ENCODE results near the gene RDH16.
A peak's percentile ranks its signal among the peaks of the same experiment; 100 is the strongest.
"Not testable (repeated sequence)": the region's sequence is repeated elsewhere in the genome, so short reads cannot be mapped to it uniquely, and the experiment has no call there.

The RDH16 gene

DNA sequence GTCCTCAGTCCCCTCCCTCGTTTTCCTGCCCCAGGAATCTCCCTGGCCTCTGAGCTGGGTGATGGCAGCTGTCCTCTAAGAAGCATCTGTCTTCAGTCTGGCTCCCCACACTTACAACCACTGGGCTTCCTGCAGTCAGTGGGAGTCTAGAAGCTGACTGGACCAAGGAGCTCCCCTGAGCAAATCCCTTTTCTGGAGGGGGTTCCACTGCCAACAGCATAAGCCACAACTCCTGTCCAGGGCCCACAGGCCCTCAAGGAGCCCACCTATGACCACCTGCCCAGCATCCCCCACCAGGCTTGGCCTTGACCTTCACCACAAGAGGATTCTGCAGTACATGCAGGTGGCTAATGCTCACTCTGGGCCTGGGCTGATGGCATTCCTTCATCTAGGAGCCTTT is 4.1 kb downstream of the RDH16 start:
- no peak for DNase-seq

DNA sequence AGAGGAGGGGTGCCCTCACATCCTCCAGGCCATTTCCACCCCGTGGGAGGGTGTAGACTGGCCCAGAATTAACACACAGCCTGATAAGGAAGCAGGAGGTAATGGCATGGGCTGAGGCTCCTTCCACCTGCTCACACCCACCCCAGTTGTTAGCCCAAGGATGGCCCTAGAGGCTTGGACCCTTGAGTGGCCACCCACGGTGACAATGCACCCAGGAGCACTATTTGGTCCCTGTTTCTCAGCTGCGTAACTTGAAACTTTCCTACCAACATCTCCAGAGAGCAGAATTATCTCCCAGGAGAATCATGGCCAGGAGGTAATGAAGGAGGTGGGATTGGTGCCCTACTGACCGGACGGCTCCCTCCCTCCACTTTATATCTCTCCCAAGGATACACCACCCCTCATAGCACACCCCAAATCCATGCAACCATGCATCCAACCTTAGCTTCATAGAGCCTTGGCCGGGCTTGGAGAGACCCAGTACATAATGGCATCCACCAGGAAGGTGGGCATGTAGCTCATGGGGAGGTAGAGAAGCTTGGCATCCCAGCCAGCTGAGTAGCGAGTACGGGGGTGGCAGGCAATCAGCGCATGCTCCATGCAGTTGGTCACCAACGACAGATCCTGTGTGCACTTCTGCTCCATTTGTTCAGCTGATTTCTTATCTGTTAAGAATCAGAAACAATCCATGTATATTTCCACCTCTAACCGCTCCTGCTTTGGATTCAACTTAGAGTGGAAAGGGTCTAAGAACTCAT is 5.6 kb downstream of the RDH16 start:
- DNase-seq = no peak

DNA sequence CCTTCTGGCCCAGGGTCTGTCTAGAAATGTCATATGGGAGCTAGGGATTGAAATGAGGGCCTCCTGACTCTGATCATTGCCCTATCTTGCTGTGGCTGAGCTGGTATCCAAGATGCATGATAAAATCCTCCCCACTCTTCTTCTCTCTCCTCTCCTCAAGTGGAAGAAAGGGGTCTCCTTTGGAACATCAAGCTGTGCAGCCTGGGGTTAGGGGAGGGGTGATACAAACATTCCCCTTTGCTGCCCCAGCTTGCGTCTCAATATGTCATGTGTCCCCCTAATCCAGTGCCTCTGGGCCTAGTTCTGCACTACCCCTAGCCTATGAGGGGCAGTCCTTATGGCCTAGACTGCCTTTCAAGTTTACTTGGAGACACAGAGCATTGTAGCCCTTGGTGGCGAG is 8.5 kb downstream of the RDH16 start:
- DNase-seq = no peak

DNA sequence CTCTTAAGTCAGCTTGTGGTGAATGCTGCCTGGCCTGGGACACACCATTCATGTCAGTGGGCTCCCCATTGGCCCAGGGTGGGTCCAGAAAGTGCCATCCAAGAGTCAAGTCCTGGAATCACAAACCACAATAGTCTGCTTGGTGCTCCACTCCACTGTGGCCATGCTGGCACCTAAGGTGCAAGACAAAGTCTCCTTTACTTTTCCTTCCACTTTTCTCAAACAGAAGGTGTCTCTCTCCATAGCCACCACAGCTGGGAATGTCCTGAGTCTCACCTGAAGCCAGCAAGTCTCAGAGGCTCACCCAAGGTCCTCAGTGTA is 9.0 kb downstream of the RDH16 start:
- DNase-seq = no peak

DNA sequence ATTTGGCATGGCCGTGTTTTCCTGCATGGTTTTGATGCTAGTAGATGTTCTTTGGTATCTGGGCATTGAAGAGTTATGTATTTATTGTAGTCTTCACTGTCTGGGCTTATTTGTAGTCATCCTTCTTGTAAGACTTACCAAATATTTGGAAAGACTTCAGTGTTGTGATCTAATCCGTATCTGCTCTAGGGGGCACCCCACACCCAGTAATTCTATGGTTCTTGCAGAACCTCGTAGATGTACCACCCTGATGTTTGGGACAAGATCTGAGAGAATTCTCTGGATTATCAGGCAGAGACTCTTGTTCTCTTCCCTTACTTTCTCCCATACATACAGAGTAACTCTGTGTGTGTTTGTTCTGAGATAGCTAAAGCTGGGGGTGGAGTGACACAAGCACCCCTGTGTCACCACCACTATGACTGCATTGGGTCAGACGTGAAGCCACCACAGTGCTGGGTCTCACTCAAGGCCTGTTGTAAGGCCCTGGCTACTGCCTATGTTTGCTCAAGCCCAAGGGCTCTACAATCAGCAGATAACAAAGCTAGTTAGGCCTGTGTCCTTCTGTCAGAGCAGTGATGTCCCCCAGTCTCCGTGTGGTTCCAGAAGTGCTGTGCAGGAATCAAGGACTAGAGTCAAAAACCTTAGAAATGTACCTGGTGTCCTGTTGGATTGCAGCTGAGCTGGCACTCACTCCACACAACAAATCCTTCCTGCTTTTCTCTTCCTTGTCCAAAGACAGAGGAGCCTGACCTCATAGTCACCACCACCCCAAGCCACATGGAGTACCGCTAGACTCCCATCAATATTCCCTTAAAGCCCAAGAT is 9.6 kb downstream of the RDH16 start:
- no peak for DNase-seq

DNA sequence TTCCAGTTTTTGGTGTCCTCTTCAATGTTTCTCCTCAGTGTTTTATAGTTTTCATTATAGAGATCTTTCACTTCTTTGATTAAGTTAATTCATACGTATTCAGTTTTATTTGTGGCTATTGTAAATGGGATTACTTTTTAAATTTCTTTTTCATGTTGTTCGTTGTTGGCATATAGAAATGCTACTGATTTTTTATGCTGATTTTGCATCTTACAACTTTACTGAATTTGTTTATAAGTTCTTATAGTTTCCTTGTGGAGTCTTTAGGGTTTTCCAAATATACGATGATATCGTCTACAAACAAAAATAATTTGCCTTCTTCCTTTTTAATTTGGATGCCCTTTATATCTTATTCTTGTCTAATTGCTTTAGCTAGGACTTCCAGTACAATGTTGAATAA is 13.5 kb downstream of the RDH16 start:
- no peak for DNase-seq

DNA sequence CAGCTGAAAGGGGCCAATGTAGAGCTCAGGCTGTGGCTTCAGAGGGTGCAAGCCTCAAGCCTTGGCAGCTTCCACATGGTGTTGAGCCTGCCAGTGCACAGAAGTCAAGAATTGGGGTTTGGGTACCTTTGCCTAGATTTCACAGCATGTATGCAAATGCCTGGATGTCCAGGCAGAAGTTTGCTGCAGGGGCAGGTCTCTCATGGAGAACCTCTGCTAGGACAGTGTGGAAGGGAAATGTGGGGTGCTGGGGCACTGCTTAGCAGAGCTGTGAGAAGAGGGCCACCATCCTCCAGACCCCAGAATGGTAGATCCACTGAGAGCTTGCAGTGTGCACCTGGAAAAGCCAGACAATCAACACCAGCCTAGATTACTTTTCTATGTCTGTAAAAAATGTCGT is 14.0 kb downstream of the RDH16 start:
- not testable (repeated sequence) for DNase-seq

DNA sequence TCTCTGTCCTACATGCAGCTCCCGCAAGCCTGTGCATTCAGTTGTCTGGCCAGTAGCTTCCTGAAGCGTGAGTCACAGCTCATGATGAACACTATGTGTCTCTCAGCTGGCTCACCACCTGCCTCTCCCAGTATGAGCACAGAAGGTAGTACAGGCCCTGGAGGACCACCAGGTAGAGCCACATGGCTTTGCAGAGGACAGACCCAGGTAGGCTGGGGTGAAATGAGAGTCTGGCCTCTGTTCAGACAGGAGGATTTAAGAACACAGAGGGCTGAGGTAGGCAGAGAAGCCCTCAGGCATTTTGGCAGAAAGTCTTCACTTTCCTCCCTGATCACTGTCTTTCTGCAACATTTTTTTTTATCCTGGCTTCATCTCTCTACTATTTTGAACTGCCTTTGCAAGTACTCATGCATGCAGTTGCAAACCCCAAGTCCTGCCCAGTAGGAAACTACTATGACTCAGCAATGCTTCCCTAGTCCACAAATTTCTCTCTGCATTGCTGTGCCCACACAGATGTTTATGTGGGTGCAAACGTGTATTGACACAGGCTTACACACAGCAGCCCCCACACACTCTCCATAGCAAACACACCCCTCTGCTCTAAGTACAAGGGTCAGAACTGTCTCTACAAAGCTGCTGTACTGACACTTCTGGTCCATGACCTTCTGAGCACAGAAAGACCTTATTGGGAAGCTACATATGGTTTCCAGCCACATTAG is 15.9 kb downstream of the RDH16 start:
- DNase-seq = no peak

DNA sequence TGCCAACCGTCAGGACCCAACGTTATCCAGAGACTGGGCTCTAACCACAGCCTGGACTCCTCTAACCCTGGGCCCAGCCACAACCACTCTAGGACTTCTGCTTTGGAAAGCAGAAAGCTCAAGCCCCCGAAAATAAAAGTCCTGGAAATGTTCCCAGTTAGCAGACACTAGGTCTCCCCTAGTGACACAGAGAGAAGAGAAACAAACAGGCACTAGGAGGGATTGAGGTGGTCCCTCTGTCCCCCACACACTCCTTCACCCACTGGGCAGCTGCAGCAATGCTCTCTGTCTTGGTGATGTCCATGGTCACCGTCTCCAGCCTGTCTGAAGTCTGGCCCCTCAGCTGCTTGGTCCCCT is 16.5 kb downstream of the RDH16 start:
- DNase-seq = not testable (repeated sequence)

DNA sequence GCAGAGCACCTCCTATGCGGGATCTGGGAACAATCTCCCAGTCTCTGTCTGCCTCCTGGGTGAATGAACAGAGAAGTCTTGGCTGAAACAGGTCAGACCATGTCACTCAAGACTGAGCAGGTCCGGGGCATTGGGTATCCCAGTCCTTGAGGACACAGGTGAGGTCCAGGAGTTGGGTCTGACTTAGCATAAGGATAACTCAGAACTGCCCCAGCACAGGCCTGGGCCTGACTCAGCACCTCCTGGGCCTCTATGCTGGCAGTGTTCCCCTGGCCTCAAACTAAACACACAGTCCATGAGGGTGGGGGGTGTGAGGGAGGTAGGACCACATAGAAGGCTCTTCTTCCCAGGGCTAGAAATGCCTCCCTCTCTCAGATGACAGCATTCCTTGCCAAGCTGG is 21.7 kb downstream of the RDH16 start:
- no peak for DNase-seq

DNA sequence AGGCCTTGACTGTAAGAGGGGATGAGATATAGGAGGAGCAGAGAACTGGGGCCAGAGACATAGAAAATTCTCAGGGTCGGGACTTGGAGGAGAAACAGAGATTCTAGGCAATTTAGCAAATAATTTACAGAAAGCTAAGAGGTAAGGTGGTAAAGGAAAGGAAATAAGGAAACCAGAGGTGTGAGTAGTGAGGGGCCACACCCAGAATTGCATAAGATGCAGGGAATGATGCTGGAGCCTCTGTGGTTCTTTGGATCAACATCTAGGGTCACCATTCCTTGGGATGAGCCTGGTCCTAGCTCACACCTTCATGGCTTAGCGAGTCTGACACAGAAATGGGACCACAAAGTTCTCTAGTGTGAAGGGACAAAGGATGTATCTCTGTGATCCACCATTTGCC is 22.3 kb downstream of the RDH16 start:
- no peak for DNase-seq

DNA sequence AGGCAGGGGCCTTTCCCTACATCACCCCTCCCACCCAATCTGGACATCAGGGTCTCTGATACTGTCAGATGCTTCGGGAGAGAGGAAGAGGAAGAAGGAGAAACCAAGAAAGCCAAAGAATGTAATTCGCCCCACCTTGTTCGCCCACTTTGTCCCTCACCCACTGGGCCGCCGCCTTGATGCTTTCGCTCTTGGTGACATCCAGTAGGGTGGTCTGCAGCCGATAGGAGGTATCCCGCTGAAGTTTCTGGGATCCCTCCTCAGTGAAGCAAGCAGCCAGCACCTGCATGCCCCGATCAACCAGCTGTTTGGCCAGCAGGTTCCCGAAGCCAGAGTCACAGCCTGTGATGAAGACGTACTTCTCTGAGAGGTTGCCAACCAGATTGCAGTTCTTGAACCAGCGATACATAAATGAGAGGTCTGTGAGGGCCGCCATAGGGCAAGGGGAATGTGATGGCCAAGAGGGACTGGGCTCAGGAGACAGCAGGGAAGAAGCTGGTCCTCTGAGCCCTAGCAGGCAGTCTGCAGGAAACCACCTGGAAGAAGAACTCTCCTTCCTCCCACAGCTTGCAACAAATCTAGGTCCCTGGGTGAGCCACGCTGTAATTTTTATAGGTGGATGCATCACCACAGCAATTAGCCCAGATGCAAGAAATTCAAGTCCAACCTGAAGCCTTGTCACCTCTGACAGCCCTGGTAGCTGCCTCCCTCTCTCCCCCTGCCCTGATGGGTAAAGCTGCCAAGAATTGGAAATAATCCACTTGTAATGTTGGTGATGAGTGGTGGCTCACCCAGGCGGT is 23.4 kb downstream of the RDH16 start, which contains the start of gene SDR9C7:
Gene SDR9C7, minus strand, starts transcription at position 583 of the 800 bp plus-strand sequence. Its CDS starts 147 bp downstream, at position 436.
- no peak for DNase-seq

DNA sequence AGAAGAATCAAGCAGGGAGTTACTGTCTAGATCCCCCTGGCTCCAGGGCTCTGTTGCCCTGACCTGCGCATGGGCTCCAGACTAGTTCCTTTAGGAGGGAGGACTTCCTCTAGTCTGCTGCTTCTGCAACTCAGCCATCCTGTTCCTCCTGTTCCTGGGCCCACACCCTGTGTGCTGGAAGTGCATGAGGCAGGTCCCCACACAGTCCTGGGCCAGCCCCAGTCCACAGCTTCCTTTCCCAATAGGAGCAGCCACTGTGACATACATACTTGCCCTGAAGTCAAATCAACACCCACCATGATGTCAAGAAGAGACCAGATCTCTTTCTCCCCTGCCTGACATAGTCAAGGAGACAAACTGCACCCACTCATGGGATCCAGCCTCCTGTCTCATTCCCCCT is 24.5 kb downstream of the RDH16 start:
- DNase-seq = no peak

DNA sequence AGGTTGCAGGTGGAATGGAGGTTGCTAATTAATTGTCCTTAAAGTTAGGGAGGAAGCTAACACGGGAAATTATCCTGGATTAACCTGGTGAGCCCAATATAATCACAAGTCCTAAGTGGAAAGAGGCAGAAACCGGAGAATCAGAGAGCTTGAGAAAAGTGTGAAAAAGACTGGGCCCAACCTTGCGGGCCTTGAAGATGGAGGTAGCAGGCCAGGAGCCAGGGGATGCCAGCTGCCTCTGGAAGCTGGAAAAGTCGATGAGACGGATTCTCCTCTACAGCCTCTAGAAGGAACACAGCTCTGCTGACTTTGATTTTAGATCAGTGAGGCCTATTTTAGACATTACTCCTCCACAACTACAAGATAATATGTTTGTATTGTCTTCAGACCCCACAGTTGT is 25.3 kb downstream of the RDH16 start:
- no peak for DNase-seq

DNA sequence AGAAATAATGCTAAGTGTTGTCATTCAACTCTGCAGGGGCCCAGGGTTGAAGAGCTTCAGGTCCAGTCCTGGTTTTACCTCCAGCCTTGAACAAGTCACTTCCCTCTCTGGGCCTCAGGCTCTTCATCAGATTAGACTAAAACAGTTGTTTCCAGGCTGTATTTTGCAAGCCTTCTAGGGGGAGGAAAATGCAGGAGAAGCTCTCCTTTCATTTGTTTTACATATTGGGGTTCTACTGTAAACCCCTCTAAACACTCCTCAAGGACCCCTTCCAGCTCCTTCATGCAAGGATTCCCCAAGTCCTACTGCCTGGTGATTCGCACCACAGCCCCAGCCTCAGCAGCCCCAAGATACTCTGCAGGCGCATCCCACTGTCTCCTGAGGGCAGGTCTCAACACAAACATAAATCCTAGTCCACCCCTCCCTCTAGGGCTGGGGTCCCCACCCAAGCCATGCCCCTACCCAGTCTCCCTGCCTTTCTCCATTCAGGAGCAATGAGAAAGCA is 25.9 kb downstream of the RDH16 start:
- peak; percentile 42 for DNase-seq

DNA sequence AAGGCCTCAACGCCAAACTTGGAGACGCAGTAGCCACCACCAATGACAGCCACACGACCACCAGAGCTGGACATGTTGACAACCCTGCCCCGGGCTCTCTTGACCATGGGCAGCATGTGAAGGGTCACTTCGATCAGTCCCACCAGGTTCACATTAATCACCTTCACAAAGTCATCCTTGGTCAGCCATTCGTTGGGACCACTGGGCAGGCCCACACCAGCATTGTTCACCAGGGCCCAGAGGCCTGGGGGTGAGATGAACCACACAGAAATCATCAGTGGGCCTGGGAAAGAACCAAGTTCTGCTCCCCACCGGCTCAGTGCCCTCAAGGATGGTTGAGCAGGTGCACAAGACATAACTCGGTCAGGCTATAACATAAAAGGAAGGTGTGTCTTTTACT is 27.2 kb downstream of the RDH16 start:
- no peak for DNase-seq

DNA sequence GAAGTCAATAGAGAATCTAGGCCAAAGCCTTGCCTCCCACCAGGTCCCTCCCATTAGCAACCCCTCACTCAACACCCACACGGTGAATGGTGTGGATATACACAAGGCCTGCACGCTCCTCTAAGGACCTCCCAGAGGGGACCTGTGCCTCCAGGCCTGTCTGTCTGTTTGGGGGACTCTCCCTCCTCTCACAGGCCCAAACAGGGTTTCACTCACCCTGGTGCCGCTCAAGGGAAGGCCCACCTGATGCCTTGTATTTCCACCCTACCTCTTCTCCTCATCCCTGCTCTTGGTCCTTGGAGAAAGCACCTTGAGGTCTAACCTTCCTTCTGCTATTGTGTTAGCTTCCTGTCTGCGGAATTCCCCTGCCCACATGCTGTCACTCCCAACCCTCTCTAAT is 27.6 kb downstream of the RDH16 start:
- no peak for DNase-seq

DNA sequence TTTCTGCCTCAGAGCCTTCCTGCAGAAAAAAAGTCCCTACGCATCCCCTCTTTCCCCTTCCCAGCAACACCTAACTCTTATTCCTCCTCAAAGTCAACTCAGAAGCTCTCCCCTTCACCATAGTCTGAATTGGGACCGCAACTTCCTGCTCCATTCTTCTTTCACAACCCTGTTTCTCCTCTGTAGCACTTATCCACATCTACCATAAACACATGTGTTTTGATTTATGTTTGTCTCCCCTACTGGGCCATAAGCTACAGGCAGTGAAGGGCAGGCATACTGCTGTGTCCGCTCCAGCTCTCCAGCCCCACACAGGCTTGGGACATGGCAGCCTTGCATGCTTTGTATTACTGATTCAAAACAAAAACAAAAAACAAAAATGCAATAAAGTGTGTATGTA is 29.1 kb downstream of the RDH16 start:
- DNase-seq = no peak

DNA sequence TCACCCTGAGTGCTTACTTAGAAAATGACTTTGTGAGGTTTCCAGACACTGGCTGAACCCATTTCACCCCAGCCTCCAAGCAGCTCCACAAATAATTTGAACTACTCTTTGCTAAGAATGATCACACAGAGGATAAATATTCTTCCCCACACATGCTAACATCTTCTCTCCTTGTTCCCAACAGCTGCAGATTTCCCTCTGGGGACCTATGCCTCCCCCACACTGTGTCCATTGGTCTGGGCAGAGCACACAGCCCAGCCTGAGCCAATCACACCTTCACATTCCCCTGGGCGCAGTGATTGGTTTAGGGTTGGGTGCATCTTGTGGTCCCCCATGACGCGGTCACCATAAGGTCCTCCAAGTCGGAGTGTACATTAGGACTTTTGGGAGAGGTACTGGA is 30.1 kb downstream of the RDH16 start:
- no peak for DNase-seq

DNA sequence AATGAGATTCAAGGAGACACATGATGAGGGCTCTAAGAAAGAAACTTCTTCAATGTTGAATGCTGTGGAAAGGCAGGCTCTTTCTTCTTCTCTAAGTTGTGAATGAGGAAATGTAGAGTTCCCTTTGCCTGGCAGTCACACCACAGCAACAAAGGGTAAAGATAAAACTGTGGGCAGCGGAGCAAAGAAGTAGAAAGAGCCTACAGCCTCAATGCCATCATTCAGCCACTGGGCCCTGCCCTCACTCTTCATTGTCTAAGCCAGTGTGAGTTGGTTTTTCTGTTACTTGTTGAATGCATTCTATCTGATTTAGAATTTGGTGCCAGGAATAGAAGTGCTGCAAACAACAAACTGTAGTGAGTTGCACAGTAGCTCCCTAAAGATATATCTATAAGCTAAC is 35.4 kb downstream of the RDH16 start:
- no peak for DNase-seq

DNA sequence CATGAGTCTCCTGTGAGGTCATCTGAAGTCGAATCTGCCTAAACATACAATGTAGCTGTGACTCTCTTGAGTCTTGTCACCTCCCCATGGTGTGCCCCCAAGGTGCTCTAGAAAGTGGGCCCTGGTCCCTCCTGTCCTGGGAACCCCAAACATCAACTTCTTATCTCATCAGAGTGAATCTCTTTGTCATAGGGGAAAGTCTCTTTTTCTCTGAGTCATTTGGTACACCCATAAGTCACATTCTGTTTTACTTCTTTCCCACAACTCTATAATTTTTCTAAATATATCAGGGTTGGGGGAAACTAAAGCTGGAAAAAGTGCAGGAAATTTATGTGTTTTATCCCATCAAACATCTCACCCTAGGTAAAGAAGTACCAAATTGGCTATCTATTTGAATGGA is 36.1 kb downstream of the RDH16 start:
- DNase-seq = no peak

DNA sequence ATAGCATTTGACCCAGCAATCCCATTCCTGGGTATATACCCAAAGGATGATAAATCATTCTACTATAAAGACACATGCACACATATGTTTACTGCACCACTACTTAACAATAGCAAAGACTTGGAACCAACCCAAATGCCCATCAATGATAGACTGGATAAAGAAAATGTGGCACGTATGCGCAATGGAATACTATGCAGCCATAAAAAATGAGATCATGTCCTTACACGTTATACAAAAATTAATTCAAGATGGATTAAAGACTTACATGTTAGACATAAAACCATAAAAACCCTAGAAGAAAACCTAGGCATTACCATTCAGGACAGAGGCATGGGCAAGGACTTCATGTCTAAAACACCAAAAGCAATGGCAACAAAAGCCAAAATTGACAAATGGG is 39.3 kb downstream of the RDH16 start:
- not testable (repeated sequence) for DNase-seq

DNA sequence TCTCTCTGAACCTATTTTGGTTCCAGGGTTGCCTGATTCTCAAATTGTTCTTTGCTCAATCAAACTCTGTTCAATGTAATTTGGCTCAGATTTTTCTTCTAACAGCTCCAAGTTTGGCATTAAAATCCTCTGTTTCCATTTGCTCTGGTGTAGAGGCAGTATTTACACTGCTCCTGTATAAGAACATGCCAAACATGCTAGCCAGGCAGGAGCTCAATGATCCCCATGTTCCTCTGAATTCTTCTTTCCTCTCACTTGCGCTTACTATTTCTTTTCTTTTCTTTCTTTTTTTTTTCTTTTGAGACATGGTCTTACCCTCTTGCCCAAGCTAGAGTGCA is 40.4 kb downstream of the RDH16 start:
- DNase-seq = no peak

All from SIG-M5 (cell line).